M059J (cell line): Measurements from ENCODE around the gene SFPQ. TPM values are rescaled to one million over a fixed set of nuclear protein-coding genes. Genes with fewer than 3 reads are reported as not detected.
A peak's percentile ranks its signal among the peaks of the same experiment; 100 is the strongest.
"Not testable (repeated sequence)": the region's sequence is repeated elsewhere in the genome, so short reads cannot be mapped to it uniquely, and the experiment has no call there.

Source experiments
- DNase-seq: peaks from one replicate; pipeline ENCODE4 v3.0.0-alpha.2; 2012; ENCODE audit warnings: low read depth
- total RNA-seq: library from RNA; depleted of rRNA; stranded (reverse); fragments of >200 nt; shearing (Covaris generic); gene quantifications from 2 replicates; pipeline ENCODE4 v1.2.3, GENCODE V29; 2014; rRNA removed

Gene SFPQ
- 110 and 196 TPM in 2 replicates for total RNA-seq

- peak; percentile 99 for DNase-seq
Measured at GRCh38 chr1:35192853-35193664, at the start of gene SFPQ. SFPQ (minus strand) TSS chr1:35193145; CDS start chr1:35193049, 96 bp downstream.

GRCh38 chr1:35236772-35237171 lies 43.8 kb upstream of the SFPQ start:
- not testable (repeated sequence) for DNase-seq

- DNase-seq: no peak
Measured at GRCh38 chr1:35231287-35231686, 38.3 kb upstream of the SFPQ start.

GRCh38 chr1:35229587-35230360 lies 36.8 kb upstream of the SFPQ start:
- DNase-seq: no peak

- no peak for DNase-seq
Measured at GRCh38 chr1:35226546-35226945, 33.6 kb upstream of the SFPQ start.

- no peak for DNase-seq
Measured at GRCh38 chr1:35223084-35223630, 30.2 kb upstream of the SFPQ start.

GRCh38 chr1:35222322-35223083 lies 29.6 kb upstream of the SFPQ start:
- DNase-seq: peak; percentile 5

GRCh38 chr1:35220976-35221375 lies 28.0 kb upstream of the SFPQ start:
- DNase-seq: peak; percentile 22

GRCh38 chr1:35215346-35215745 lies 22.4 kb upstream of the SFPQ start:
- DNase-seq: no peak

- no peak for DNase-seq
Measured at GRCh38 chr1:35211120-35211414, 18.1 kb upstream of the SFPQ start.

GRCh38 chr1:35210321-35211119 lies 17.6 kb upstream of the SFPQ start:
- no peak for DNase-seq

GRCh38 chr1:35203295-35203694 lies 10.3 kb upstream of the SFPQ start:
- DNase-seq: no peak

GRCh38 chr1:35202048-35202719 lies 9.2 kb upstream of the SFPQ start:
- peak; percentile 81 for DNase-seq

GRCh38 chr1:35201631-35202030 lies 8.7 kb upstream of the SFPQ start:
- DNase-seq: no peak

- DNase-seq: peak; percentile 75
Measured at GRCh38 chr1:35192056-35192852, 691 bp downstream of the SFPQ start.

GRCh38 chr1:35191429-35192055 lies 1.4 kb downstream of the SFPQ start:
- DNase-seq: no peak

- DNase-seq: no peak
Measured at GRCh38 chr1:35190784-35191183, 2.2 kb downstream of the SFPQ start.

- no peak for DNase-seq
Measured at GRCh38 chr1:35188578-35189392, 4.2 kb downstream of the SFPQ start.
